ENCODE measurements around the gene TTC33.

DNA sequence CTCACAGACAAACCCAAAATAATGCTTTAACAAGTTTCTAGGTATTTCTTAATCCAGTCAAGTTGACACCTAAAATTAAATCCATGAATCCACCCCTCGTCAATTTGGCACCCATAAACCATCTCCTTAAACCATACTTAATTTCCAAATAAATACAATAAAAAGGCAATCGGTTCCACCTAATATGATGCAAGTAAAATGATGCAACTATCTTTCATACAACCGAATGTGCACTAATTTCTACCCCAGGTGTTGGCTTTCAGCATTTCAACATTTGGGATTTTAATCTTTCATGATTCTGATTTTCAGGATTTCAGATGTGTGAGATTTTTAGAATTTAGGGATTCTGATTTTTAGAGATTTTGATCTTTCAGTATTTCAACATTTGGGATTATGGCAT is 25.1 kb upstream of the TTC33 start:
- TF ChIP-seq, protein P1, sequence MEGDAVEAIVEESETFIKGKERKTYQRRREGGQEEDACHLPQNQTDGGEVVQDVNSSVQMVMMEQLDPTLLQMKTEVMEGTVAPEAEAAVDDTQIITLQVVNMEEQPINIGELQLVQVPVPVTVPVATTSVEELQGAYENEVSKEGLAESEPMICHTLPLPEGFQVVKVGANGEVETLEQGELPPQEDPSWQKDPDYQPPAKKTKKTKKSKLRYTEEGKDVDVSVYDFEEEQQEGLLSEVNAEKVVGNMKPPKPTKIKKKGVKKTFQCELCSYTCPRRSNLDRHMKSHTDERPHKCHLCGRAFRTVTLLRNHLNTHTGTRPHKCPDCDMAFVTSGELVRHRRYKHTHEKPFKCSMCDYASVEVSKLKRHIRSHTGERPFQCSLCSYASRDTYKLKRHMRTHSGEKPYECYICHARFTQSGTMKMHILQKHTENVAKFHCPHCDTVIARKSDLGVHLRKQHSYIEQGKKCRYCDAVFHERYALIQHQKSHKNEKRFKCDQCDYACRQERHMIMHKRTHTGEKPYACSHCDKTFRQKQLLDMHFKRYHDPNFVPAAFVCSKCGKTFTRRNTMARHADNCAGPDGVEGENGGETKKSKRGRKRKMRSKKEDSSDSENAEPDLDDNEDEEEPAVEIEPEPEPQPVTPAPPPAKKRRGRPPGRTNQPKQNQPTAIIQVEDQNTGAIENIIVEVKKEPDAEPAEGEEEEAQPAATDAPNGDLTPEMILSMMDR (conservative IDR thresholded peaks at IDR 0.05; ENCODE audit: low read length), result no peak
- TF ChIP-seq EZH2phosphoT487 (IDR thresholded peaks at IDR 0.05; ENCODE audit: borderline replicate concordance), result no peak
